ENCODE results near the gene TRIO. TPM values are rescaled to one million over a fixed set of nuclear protein-coding genes. Genes with fewer than 3 reads are reported as not detected.

The TRIO gene
- total RNA-seq, 1 experiment from 2014 or later: 136 TPM

GRCh38 chr5:14426521-14426920 is 283.4 kb downstream of the TRIO start:
- H3K36me3 Mint-ChIP-seq (ENCODE audit: insufficient read depth, unreplicated experiment): peaks cover 55% of the 10 kb centered on the region
- ChIA-PET CTCF (interaction anchor here (0.6 to 1.2 kb wide), 3 partner anchors 9 to 222 kb away, joined by 3 read pairs; partner anchors contain the start of gene OTULINL), POLR2A (no interaction called here)
- H3K27me3 Mint-ChIP-seq (ENCODE audit: insufficient read depth, unreplicated experiment): no peaks in the 10 kb centered on the region
- no peak for DNase-seq (ENCODE audit: unreplicated experiment)
- intact Hi-C loops (cut with micrococcal nuclease): no loop called here
- H3K27ac Mint-ChIP-seq (ENCODE audit: low read depth, unreplicated experiment): no peak overlapping the region
- TF ChIP-seq CTCF (IDR thresholded peaks at IDR 0.05; ENCODE audit: unreplicated experiment): no peak
- H3K4me3 Mint-ChIP-seq (ENCODE audit: unreplicated experiment): no peak overlapping the region
- no TSS peak for BruUV-seq (replicated peaks)
- H3K9me3 Mint-ChIP-seq (ENCODE audit: unreplicated experiment): no peaks in the 10 kb centered on the region
- H3K4me1 Mint-ChIP-seq (ENCODE audit: insufficient read depth, unreplicated experiment): no peaks in the 10 kb centered on the region

GRCh38 chr5:14428302-14429081 is 285.4 kb downstream of the TRIO start:
- no peak for DNase-seq (ENCODE audit: unreplicated experiment)
- Mint-ChIP-seq H3K27ac (ENCODE audit: low read depth, unreplicated experiment) (no peak overlapping the region), H3K4me1 (ENCODE audit: insufficient read depth, unreplicated experiment) (no peaks in the 10 kb centered on the region), H3K4me3 (ENCODE audit: unreplicated experiment) (no peak overlapping the region), H3K9me3 (ENCODE audit: unreplicated experiment) (no peaks in the 10 kb centered on the region), H3K36me3 (ENCODE audit: insufficient read depth, unreplicated experiment) (peaks cover 50% of the 10 kb centered on the region), H3K27me3 (ENCODE audit: insufficient read depth, unreplicated experiment) (no peaks in the 10 kb centered on the region)
- TF ChIP-seq CTCF (IDR thresholded peaks at IDR 0.05; ENCODE audit: unreplicated experiment): no peak
- POLR2A ChIA-PET: no interaction called here
- BruUV-seq (replicated peaks): no TSS peak
- intact Hi-C loops (cut with micrococcal nuclease): no loop called here
- CTCF ChIA-PET: interaction anchor here (1.0 to 2.6 kb wide), 2 partner anchors 146 to 220 kb away, joined by 3 to 11 read pairs; no protein-coding TSS in a partner anchor

GRCh38 chr5:14429101-14430050 is 286.2 kb downstream of the TRIO start:
- Mint-ChIP-seq H3K4me3 (ENCODE audit: unreplicated experiment) (no peak overlapping the region), H3K27me3 (ENCODE audit: insufficient read depth, unreplicated experiment) (no peaks in the 10 kb centered on the region), H3K27ac (ENCODE audit: low read depth, unreplicated experiment) (no peak overlapping the region), H3K4me1 (ENCODE audit: insufficient read depth, unreplicated experiment) (no peaks in the 10 kb centered on the region), H3K9me3 (ENCODE audit: unreplicated experiment) (no peaks in the 10 kb centered on the region), H3K36me3 (ENCODE audit: insufficient read depth, unreplicated experiment) (peaks cover 42% of the 10 kb centered on the region)
- no TSS peak for BruUV-seq (replicated peaks)
- DNase-seq (ENCODE audit: unreplicated experiment): no peak
- POLR2A ChIA-PET: no interaction called here
- TF ChIP-seq CTCF (IDR thresholded peaks at IDR 0.05; ENCODE audit: unreplicated experiment): no peak
- intact Hi-C loops (cut with micrococcal nuclease): no loop called here
- CTCF ChIA-PET: interaction anchor here (2.6 kb wide), 1 partner anchor 219 kb away, joined by 11 read pairs; no protein-coding TSS in a partner anchor

DNA sequence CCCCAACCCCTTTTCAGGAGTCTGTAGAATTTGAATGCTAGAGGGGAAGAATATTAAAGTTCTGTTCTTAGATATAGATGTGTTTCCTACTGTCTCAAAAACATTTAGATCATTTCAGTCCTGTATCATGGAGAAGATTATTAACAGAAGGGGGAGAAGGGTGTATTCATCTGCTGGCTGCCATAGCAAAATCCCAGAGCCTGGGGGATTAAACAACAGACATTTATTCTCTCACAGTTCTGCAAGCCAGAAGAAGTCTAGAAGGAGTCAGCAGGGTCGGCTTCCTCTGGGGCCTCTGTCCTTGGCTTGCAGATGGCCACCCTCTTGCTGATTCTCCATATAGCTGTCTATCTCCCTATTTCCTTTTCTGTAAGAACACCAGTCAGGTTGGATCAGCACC is 288.4 kb downstream of the TRIO start:
- H3K36me3 Mint-ChIP-seq (ENCODE audit: insufficient read depth, unreplicated experiment): peaks cover 29% of the 10 kb centered on the region
- H3K27me3 Mint-ChIP-seq (ENCODE audit: insufficient read depth, unreplicated experiment): no peaks in the 10 kb centered on the region
- no peak overlapping the region for H3K4me3 Mint-ChIP-seq (ENCODE audit: unreplicated experiment)
- POLR2A ChIA-PET: no interaction called here
- no peak for DNase-seq (ENCODE audit: unreplicated experiment)
- TF ChIP-seq CTCF (IDR thresholded peaks at IDR 0.05; ENCODE audit: unreplicated experiment): no peak
- no peaks in the 10 kb centered on the region for H3K9me3 Mint-ChIP-seq (ENCODE audit: unreplicated experiment)
- peaks cover 5% of the 10 kb centered on the region for H3K4me1 Mint-ChIP-seq (ENCODE audit: insufficient read depth, unreplicated experiment)
- intact Hi-C loops (cut with micrococcal nuclease): no loop called here
- CTCF ChIA-PET: interaction anchor here (0.7 to 1.1 kb wide), 2 partner anchors 13 to 318 kb away, joined by 3 read pairs; no protein-coding TSS in a partner anchor
- BruUV-seq (replicated peaks): no TSS peak
- H3K27ac Mint-ChIP-seq (ENCODE audit: low read depth, unreplicated experiment): no peak overlapping the region

Data from MCF 10A (cell line).